HepG2 (cell line): ENCODE data around the gene ELF2. TPM values are rescaled to one million over a fixed set of nuclear protein-coding genes. Genes with fewer than 3 reads are reported as not detected.

ENCODE experiments used
- ATAC-seq: fragments of 200-7000 bp; cut with Tn5 transposase; 3 replicates; pipeline ENCODE4 v1.9.1; 2020; ENCODE audit warnings: mild to moderate bottlenecking, moderate library complexity
- BruUV-seq: library from RNA; stranded (reverse); fragments of 400-500 nt; replicated peaks from 2 replicates; lab custom pipeline; 2021; lab: Mats Ljungman, UMichigan
- CTCF ChIA-PET: fragments of 300-600 bp; formaldehyde crosslinking; extraction: SDS; loops from one replicate; lab custom pipeline; 2021; ENCODE audit warnings: low total read pairs, inconsistent platforms, low intra/inter-chr PET ratio; lab: Yijun Ruan, JAX
- POLR2A ChIA-PET: fragments of 350-600 bp; sonication (Branson Sonifier 250); formaldehyde crosslinking; loops from one replicate; lab custom pipeline; 2020; ENCODE audit warnings: antibody characterized with exemption, inconsistent platforms; lab: Yijun Ruan, JAX
- DNase-seq: peaks from one replicate; pipeline ENCODE4 v3.0.0-alpha.2; 2015; ENCODE audit warnings: low spot score
- FAIRE-seq: peaks from 3 replicates; lab custom pipeline; 2011; peaks lifted over from hg19 to GRCh38; lab: Jason Lieb, UNC
- H2AFZ ChIP-seq: one replicate; pipeline ENCODE4 v1.6.1; 2011; ENCODE audit warnings: low read length, inconsistent platforms
- H3K27ac ChIP-seq: fragments of 300-600 bp; 3 replicates; pipeline ENCODE4 v1.8.0; 2011; ENCODE audit warnings: mixed run types, mild to moderate bottlenecking, mixed read lengths, low read length, inconsistent platforms; ENCODE audit not compliant: insufficient read depth; ENCODE audit errors: extremely low read length
- H3K27me3 ChIP-seq, 2 experiments: fragments of 200-600 bp in 1 of 2; 2 replicates in 1 of 2; 3 replicates in 1 of 2; pipeline versions ENCODE4 v1.6.0 to v1.8.0; 2011; ENCODE audit warnings: low read length in 2 of 2, mild to moderate bottlenecking in 2 of 2, moderate library complexity in 2 of 2, inconsistent platforms in 1 of 2; ENCODE audit not compliant: insufficient read depth in 2 of 2, control insufficient read depth in 1 of 2
- H3K36me3 ChIP-seq, 2 experiments: fragments of 200-600 bp in 1 of 2; replicated peaks in 1 of 2; 2 replicates in 1 of 2; 3 replicates in 1 of 2; pipeline versions ENCODE4 v1.5.1 to v1.8.0; 2011; ENCODE audit warnings: low read length in 2 of 2, inconsistent platforms in 1 of 2; ENCODE audit not compliant: insufficient read depth in 2 of 2, control insufficient read depth in 1 of 2
- H3K4me1 ChIP-seq: 2 replicates; pipeline ENCODE4 v1.5.1; 2012; ENCODE audit warnings: low read length, inconsistent platforms; ENCODE audit not compliant: insufficient read depth
- H3K4me2 ChIP-seq: 2 replicates; pipeline ENCODE4 v1.6.0; 2011; ENCODE audit warnings: low read depth, low read length, inconsistent platforms
- H3K4me3 ChIP-seq, 3 experiments: fragments of 200-600 bp in 1 of 3; sonication (generic), shearing (Covaris generic) in 1 of 3; replicated peaks in 1 of 3; 2 replicates each; pipeline ENCODE4 v1.5.1; 2011 to 2016; ENCODE audit warnings: low read length in 3 of 3, inconsistent platforms in 2 of 3, low read depth in 2 of 3, mild to moderate bottlenecking in 2 of 3, control low read depth in 1 of 3, mixed read lengths in 1 of 3; ENCODE audit not compliant: insufficient read depth in 1 of 3
- H3K79me2 ChIP-seq: one replicate; pipeline ENCODE4 v1.6.1; 2011; ENCODE audit warnings: low read length, inconsistent platforms; ENCODE audit not compliant: insufficient read depth
- H3K9ac ChIP-seq: 2 replicates; pipeline ENCODE4 v1.6.0; 2011; ENCODE audit warnings: mild to moderate bottlenecking, low read depth, low read length, inconsistent platforms; ENCODE audit not compliant: insufficient read depth
- H3K9me3 ChIP-seq: 2 replicates; pipeline ENCODE4 v1.5.1; 2012; ENCODE audit warnings: mild to moderate bottlenecking, low read length
- H4K20me1 ChIP-seq: 2 replicates; pipeline ENCODE4 v1.6.0; 2011; ENCODE audit warnings: inconsistent platforms, mild to moderate bottlenecking, low read length, moderate library complexity; ENCODE audit not compliant: insufficient read depth
- SIX4 ChIP-seq: sonication (generic); formaldehyde crosslinking; IDR thresholded peaks from 2 replicates; pipeline ENCODE4 v1.4.0; 2020; ENCODE audit warnings: missing genetic modification reagents
- SOX13 ChIP-seq, 3 experiments: fragments of 450-650 bp in 1 of 3; sonication (generic) in 1 of 3; formaldehyde crosslinking in 1 of 3; IDR thresholded peaks in 2 of 3; conservative IDR thresholded peaks in 1 of 3; 2 replicates each; pipeline versions ENCODE4 v1.5.0 to v1.6.1; 2016 to 2020; ENCODE audit warnings: antibody characterized with exemption in 1 of 3, mild to moderate bottlenecking in 1 of 3, missing compliant biosample characterization in 1 of 3, missing genetic modification reagents in 1 of 3, moderate library complexity in 1 of 3
- SOX5 ChIP-seq: IDR thresholded peaks from 2 replicates; pipeline ENCODE4 v1.6.1; 2016; ENCODE audit warnings: borderline replicate concordance
- TP53 ChIP-seq: sonication (generic); formaldehyde crosslinking; conservative IDR thresholded peaks from 2 replicates; pipeline ENCODE4 v1.4.0; 2020; ENCODE audit warnings: missing genetic modification reagents
- whole genome bisulfite sequencing: methylation state at CpG from one replicate; pipeline ENCODE4 v1.1.6; 2017; ENCODE audit warnings: low lambda C conversion rate; 5-methylcytosine and 5-hydroxymethylcytosine counted together
- in situ Hi-C: cut with HindIII; loops from 2 replicates; pipeline ENCODE4 v1.10.0; 2017; ENCODE audit warnings: low pct_unique_long_range_greater_than_20kb; ENCODE audit not compliant: extremely low pct_ligation_motif_present
- intact Hi-C: fragments of 100-400 bp; cut with micrococcal nuclease; formaldehyde crosslinking; loops from one replicate; pipeline ENCODE4 v1.10.0; 2022; ENCODE audit not compliant: unreplicated experiment
- polyA plus RNA-seq, 8 experiments: library from polyadenylated mRNA; depleted of rRNA in 3 of 8; stranded (reverse) in 7 of 8; unstranded in 1 of 8; fragments of >200 nt; fragmentation: Illumina TruSeq in 4 of 8; extraction: Trizol in 4 of 8; gene quantifications; 2 replicates each; pipeline versions ENCODE4 v1.2.1 to v1.2.3, GENCODE V29; 2011 to 2016; ENCODE audit warnings: low read depth in 4 of 8, missing spikeins in 1 of 8, mixed read lengths in 1 of 8; ENCODE audit not compliant: insufficient read depth in 1 of 8
- total RNA-seq, 5 experiments: library from RNA; depleted of rRNA; stranded (reverse); fragments of >200 nt; fragmentation: Illumina TruSeq; extraction: Trizol; gene quantifications; 2 replicates each; pipeline ENCODE4 v1.2.3, GENCODE V29; 2016; ENCODE audit warnings: low read depth in 1 of 5
- TF ChIP-seq, protein P1 (sequence below), 2 experiments: sonication (generic) in 1 of 2; formaldehyde crosslinking in 1 of 2; IDR thresholded peaks; 2 replicates each; pipeline versions ENCODE4 v1.5.1 to v1.6.1; 2011 to 2020; ENCODE audit warnings: borderline replicate concordance in 1 of 2, low read depth in 1 of 2, low read length in 1 of 2, mild to moderate bottlenecking in 1 of 2, missing genetic modification reagents in 1 of 2, moderate library complexity in 1 of 2

ELF2 gene
- total and polyA plus RNA-seq, 2 of the 13 experiments (the other 11 are each of a cell fraction or from before 2014, with no cell fraction given): 28.6 to 35.4 TPM

DNA sequence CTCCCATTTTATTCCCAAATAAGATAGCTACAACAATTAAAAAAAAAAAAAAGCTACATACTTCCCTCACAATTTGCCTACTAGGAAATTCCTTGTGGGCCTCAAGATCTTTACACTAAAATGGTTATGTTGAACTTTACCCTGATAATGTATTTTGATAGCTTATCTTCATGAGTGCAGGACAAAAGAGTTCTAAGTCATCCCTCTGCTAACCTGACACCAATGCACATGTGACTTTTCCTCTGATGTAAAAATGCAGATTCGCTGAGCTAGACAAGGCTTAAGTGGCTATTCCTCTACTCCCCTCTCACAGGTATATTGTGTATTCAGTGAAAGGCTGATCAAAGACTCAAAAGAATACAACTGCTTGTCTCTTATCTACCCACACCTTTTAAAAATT, 22.5 kb downstream of the ELF2 start:
- H3K9me3 ChIP-seq: no peaks in the 10 kb centered on the region
- FAIRE-seq: no peak
- intact Hi-C loops: no loop called here
- H3K79me2 ChIP-seq: peaks cover 27% of the 10 kb centered on the region
- H3K4me2 ChIP-seq: peak overlapping the region; percentile 47; the same call in 1 of the 2 replicates
- in situ Hi-C loops: no loop called here
- H4K20me1 ChIP-seq: peaks cover 15% of the 10 kb centered on the region; the same call in 1 of the 2 replicates
- ChIA-PET POLR2A (interaction anchor here (0.9 to 3.4 kb wide), 3 partner anchors 9 to 22 kb away, joined by 3 to 21 read pairs (median 3); partner anchors contain the start of gene ELF2), CTCF (no interaction called here)
- peak; percentile 55 for DNase-seq
- H3K36me3 ChIP-seq: no peaks in the 10 kb centered on the region; a peak in 1 of 5 replicates
- H3K4me1 ChIP-seq: peaks cover 26% of the 10 kb centered on the region
- TF ChIP-seq, protein P1, sequence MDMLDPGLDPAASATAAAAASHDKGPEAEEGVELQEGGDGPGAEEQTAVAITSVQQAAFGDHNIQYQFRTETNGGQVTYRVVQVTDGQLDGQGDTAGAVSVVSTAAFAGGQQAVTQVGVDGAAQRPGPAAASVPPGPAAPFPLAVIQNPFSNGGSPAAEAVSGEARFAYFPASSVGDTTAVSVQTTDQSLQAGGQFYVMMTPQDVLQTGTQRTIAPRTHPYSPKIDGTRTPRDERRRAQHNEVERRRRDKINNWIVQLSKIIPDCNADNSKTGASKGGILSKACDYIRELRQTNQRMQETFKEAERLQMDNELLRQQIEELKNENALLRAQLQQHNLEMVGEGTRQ (IDR thresholded peaks at IDR 0.05; ENCODE audit: low read depth, low read length): no peak
- TF ChIP-seq, protein P1 (CRISPR knock-in tag; IDR thresholded peaks at IDR 0.05; ENCODE audit: borderline replicate concordance): peak; percentile 19; the same call in 1 of the 2 replicates
- no peak for TF ChIP-seq SOX13 (IDR thresholded peaks at IDR 0.05)
- peak in 1 of 2 experiments; percentile 48; a peak in 1 of 4 replicates for TF ChIP-seq SOX13 (CRISPR knock-in tag; conservative IDR thresholded peaks at IDR 0.05 in 1 of 2, IDR thresholded peaks at IDR 0.05 in 1 of 2)
- no peak for TF ChIP-seq TP53 (CRISPR knock-in tag)
- peak; percentile 30; the same call in 1 of the 2 replicates for TF ChIP-seq SOX5 (CRISPR knock-in tag)
- TF ChIP-seq SIX4 (CRISPR knock-in tag): peak; percentile 57; the same call in 1 of the 2 replicates
- no peak overlapping the region for H2AFZ ChIP-seq
- 25% methylated on average over 1 of the region's 1 CpG for WGBS
- 0 out of 2 replicates have a peak overlapping the region, but pooled peaks have one; percentile 26 for H3K9ac ChIP-seq
- no peak overlapping the region for H3K27ac ChIP-seq
- no TSS peak for BruUV-seq
- H3K4me3 ChIP-seq: no peak overlapping the region
- no peaks in the 10 kb centered on the region for H3K27me3 ChIP-seq
- ATAC-seq: peak; percentile 54; the same call in 2 of the 3 replicates
